Skeletal muscle satellite cell (primary cell): ENCODE results near the gene TSHR.

Experiments
- H3K27me3 ChIP-seq: 2 replicates; pipeline ENCODE4 v1.7.0; 2013; ENCODE audit warnings: low read length; ENCODE audit not compliant: control insufficient read depth, insufficient read depth
- H3K36me3 ChIP-seq: 2 replicates; pipeline ENCODE4 v1.7.0; 2013; ENCODE audit warnings: mild to moderate bottlenecking, control low read depth, low read length; ENCODE audit not compliant: insufficient read depth
- H3K4me1 ChIP-seq: 2 replicates; pipeline ENCODE4 v1.7.0; 2013; ENCODE audit warnings: low read length; ENCODE audit not compliant: control insufficient read depth, insufficient read depth
- H3K4me2 ChIP-seq: 2 replicates; pipeline ENCODE4 v1.7.0; 2013; ENCODE audit warnings: mild to moderate bottlenecking, low read length
- H3K4me3 ChIP-seq: 2 replicates; pipeline ENCODE4 v1.7.0; 2013; ENCODE audit warnings: low read length
- H3K9ac ChIP-seq: 2 replicates; pipeline ENCODE4 v1.7.0; 2013; ENCODE audit warnings: mild to moderate bottlenecking, low read depth, low read length, moderate library complexity
- H3K9me3 ChIP-seq: replicated peaks from 2 replicates; pipeline ENCODE4 v1.7.0; 2013; ENCODE audit warnings: mild to moderate bottlenecking, control low read depth, low read length

TSHR gene

GRCh38 chr14:80954687-80955299 is 628 bp upstream of the TSHR start:
- H3K4me2 ChIP-seq: peak overlapping the region; percentile 99
- peaks cover 10% of the 10 kb centered on the region for H3K4me1 ChIP-seq
- H3K36me3 ChIP-seq: no peaks in the 10 kb centered on the region
- peaks cover 35% of the 10 kb centered on the region for H3K27me3 ChIP-seq
- H3K9ac ChIP-seq: peak overlapping the region; percentile 43
- H3K9me3 ChIP-seq: no peaks in the 10 kb centered on the region
- peak overlapping the region; percentile 77 for H3K4me3 ChIP-seq

DNA sequence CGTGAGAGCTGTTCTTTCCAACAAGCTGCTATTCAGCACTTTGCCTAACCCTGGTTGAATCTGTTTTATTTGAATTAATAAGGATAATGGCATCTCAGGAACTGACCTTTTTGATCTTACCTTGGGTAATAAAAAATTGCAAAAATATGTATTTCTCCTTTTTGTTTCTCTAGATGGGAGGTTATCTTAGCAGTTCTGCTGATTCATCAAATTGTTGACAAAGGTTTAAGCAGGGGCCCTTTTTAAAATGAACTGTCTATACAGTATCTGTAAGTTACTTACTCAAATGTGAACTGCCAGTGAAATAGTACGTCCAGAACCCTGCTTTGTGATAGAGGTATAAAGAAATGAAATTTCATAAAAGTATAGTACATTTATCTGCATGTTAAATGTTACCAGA is 681 bp downstream of the TSHR start:
- H3K36me3 ChIP-seq: no peaks in the 10 kb centered on the region
- peaks cover 35% of the 10 kb centered on the region for H3K27me3 ChIP-seq
- H3K9ac ChIP-seq: no peak overlapping the region
- H3K9me3 ChIP-seq: no peaks in the 10 kb centered on the region
- H3K4me1 ChIP-seq: peaks cover 10% of the 10 kb centered on the region
- H3K4me2 ChIP-seq: no peak overlapping the region
- H3K4me3 ChIP-seq: no peak overlapping the region

- H3K4me1 ChIP-seq: peaks cover 10% of the 10 kb centered on the region
- H3K36me3 ChIP-seq: no peaks in the 10 kb centered on the region
- no peaks in the 10 kb centered on the region for H3K9me3 ChIP-seq
- peaks cover 35% of the 10 kb centered on the region for H3K27me3 ChIP-seq
- no peak overlapping the region for H3K9ac ChIP-seq
- H3K4me3 ChIP-seq: no peak overlapping the region
- no peak overlapping the region for H3K4me2 ChIP-seq
These were observed 1.5 kb downstream of the TSHR start for GRCh38 chr14:80956922-80957321.

GRCh38 chr14:80957613-80958012 is 2.2 kb downstream of the TSHR start:
- Histone ChIP-seq H3K36me3 (no peaks in the 10 kb centered on the region), H3K9ac (no peak overlapping the region), H3K4me1 (peaks cover 10% of the 10 kb centered on the region), H3K9me3 (no peaks in the 10 kb centered on the region), H3K4me3 (no peak overlapping the region), H3K27me3 (peaks cover 35% of the 10 kb centered on the region), H3K4me2 (no peak overlapping the region)

DNA sequence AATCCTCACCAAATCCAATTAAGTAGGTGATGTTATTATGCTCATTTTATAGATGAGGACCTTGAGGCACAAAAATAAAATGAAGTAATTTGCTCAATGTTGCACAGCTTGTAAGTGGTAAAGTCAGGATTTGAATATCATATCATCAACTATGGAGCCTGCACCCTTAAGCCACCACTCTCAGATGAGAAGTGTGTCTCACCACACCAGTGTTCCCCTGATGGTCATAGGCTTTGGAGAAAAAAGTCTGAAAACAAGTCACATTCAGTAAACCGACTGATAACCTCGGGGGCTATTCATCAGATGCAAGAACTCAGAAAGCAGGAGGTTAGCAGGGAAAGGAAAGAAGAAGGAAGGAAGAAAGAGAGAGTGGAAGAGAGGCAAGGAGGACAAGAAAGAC is 2.8 kb downstream of the TSHR start:
- H3K4me2 ChIP-seq: no peak overlapping the region
- no peaks in the 10 kb centered on the region for H3K9me3 ChIP-seq
- peaks cover 10% of the 10 kb centered on the region for H3K4me1 ChIP-seq
- no peak overlapping the region for H3K9ac ChIP-seq
- H3K4me3 ChIP-seq: no peak overlapping the region
- H3K36me3 ChIP-seq: no peaks in the 10 kb centered on the region
- H3K27me3 ChIP-seq: peaks cover 35% of the 10 kb centered on the region

- Histone ChIP-seq H3K4me1 (peaks cover 10% of the 10 kb centered on the region), H3K9ac (no peak overlapping the region), H3K4me3 (no peak overlapping the region), H3K36me3 (no peaks in the 10 kb centered on the region), H3K4me2 (no peak overlapping the region), H3K27me3 (peaks cover 35% of the 10 kb centered on the region), H3K9me3 (no peaks in the 10 kb centered on the region)
These were observed 3.5 kb downstream of the TSHR start for GRCh38 chr14:80958939-80959338.

DNA sequence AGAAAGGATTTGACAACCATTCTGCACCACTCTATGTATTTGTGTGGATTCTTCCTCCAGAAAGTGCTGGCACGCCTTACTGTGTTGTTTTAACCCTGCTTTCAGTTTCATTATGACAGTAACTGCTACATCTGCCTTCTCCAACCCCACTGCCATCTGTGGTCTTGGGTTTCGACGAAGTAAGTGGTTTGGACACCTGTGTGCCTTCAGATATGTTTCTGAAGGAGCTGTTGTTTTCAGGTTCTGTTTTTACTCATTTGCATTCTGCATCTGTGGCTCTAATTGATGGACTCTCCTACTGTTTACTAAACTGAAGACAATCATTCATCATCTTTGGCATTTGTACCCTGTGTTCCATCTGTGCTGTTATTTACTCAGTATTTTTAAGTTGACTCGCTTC is 4.1 kb downstream of the TSHR start:
- H3K4me3 ChIP-seq: no peak overlapping the region
- no peak overlapping the region for H3K4me2 ChIP-seq
- H3K9me3 ChIP-seq: no peaks in the 10 kb centered on the region
- peaks cover 8% of the 10 kb centered on the region for H3K4me1 ChIP-seq
- no peaks in the 10 kb centered on the region for H3K36me3 ChIP-seq
- H3K27me3 ChIP-seq: peaks cover 35% of the 10 kb centered on the region
- H3K9ac ChIP-seq: no peak overlapping the region

GRCh38 chr14:80965037-80965436 is 9.6 kb downstream of the TSHR start:
- no peaks in the 10 kb centered on the region for H3K9me3 ChIP-seq
- no peaks in the 10 kb centered on the region for H3K36me3 ChIP-seq
- H3K4me1 ChIP-seq: no peaks in the 10 kb centered on the region
- H3K4me3 ChIP-seq: no peak overlapping the region
- no peak overlapping the region for H3K4me2 ChIP-seq
- H3K27me3 ChIP-seq: peaks cover 18% of the 10 kb centered on the region
- H3K9ac ChIP-seq: no peak overlapping the region

DNA sequence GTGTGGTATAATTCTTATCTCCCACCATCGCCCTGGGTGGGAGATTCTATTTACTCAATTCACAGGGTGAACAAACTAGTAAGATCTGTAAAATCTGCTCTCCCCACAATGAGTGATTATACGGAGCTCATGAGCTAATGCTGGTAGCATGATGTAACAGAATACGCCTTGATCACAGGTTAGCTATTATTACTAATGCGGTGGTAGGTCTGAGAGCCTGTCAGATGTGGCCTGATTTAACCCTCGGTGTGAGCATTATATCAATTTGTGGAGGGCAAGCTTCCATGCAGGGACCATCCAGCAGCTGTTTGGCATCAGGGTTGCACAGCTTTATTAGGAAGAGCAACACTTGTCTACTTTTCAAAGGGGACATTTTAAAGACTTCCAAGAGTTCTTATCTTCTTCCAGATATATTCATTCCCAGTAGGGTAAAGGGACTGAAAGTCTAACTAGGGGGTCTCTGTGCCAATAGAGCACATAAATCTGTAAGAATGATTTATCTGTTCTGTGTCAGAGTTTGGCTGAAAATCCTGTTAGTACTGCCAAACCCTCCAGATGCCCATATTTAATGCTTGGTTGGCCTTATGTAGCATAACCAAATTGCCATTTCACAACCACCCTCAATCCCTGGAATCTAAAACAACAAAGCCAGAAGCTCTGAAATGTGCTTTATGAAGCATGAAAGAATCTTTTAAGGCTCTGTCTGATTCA is 18.7 kb downstream of the TSHR start:
- no peak overlapping the region for H3K9ac ChIP-seq
- no peaks in the 10 kb centered on the region for H3K4me1 ChIP-seq
- no peak overlapping the region for H3K4me2 ChIP-seq
- H3K4me3 ChIP-seq: no peak overlapping the region
- peaks cover 33% of the 10 kb centered on the region for H3K27me3 ChIP-seq
- H3K9me3 ChIP-seq: no peaks in the 10 kb centered on the region
- H3K36me3 ChIP-seq: no peaks in the 10 kb centered on the region

GRCh38 chr14:80974679-80975078 is 19.3 kb downstream of the TSHR start:
- peaks cover 32% of the 10 kb centered on the region for H3K27me3 ChIP-seq
- H3K4me1 ChIP-seq: no peaks in the 10 kb centered on the region
- no peak overlapping the region for H3K4me2 ChIP-seq
- no peak overlapping the region for H3K9ac ChIP-seq
- H3K4me3 ChIP-seq: no peak overlapping the region
- no peaks in the 10 kb centered on the region for H3K9me3 ChIP-seq
- no peaks in the 10 kb centered on the region for H3K36me3 ChIP-seq

DNA sequence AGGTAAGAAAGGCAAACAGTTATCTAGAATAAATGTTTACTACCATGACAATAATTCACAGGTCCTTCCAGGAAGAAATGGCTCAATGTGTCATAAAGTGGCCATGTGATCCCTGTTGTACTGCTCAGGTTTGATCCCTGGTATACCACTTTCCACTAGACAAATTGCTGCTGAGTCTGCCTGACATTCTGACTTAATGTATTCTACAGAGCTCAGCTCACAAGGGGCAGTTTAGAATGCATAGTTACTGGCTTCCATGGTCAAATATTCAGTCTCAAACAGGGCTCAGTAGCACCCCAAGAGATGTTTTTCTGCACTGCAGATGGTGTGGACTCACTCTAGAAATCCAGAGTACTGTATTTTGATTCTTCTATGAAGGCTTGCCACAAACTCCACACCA is 21.8 kb downstream of the TSHR start:
- Histone ChIP-seq H3K9ac (no peak overlapping the region), H3K27me3 (peaks cover 36% of the 10 kb centered on the region), H3K4me3 (no peak overlapping the region), H3K36me3 (no peaks in the 10 kb centered on the region), H3K4me1 (no peaks in the 10 kb centered on the region), H3K4me2 (no peak overlapping the region), H3K9me3 (no peaks in the 10 kb centered on the region)

DNA sequence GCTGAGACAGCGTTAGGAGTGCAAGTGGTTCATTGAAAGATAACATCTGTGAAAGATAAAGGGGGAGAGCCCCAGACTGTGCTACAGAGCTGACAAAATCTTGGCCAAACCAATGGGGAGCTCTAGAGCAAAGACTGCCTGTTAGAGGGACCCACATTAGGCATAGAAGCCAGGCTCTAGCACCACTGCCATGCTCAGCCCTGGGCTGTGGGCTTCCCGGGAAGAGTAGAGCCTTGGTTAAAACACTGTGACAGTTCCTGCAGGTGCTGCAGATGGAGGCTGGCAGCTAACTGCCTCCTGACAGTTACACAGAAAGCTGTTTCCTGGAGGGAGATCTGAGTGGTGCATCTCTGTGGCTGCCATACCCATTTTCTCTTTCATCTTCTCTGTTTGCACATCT is 23.0 kb downstream of the TSHR start:
- no peak overlapping the region for H3K4me3 ChIP-seq
- peaks cover 32% of the 10 kb centered on the region for H3K27me3 ChIP-seq
- no peaks in the 10 kb centered on the region for H3K36me3 ChIP-seq
- H3K4me1 ChIP-seq: no peaks in the 10 kb centered on the region
- no peaks in the 10 kb centered on the region for H3K9me3 ChIP-seq
- H3K9ac ChIP-seq: no peak overlapping the region
- H3K4me2 ChIP-seq: no peak overlapping the region
